ENCODE measurements around the gene ELMO3.

ELMO3 gene

GRCh38 chr16:67199808-67200198 is 872 bp downstream of the ELMO3 start:
- DNase-seq, result no peak

- no peak for DNase-seq
Observed at GRCh38 chr16:67200491-67200890, 1.6 kb downstream of the ELMO3 start.

GRCh38 chr16:67201411-67202345 is 2.7 kb downstream of the ELMO3 start:
- no peak for DNase-seq

- no peak for DNase-seq
Observed at GRCh38 chr16:67202426-67202825, 3.5 kb downstream of the ELMO3 start.

- no peak for DNase-seq
Observed at GRCh38 chr16:67202956-67203493, 4.1 kb downstream of the ELMO3 start.

GRCh38 chr16:67204076-67204475 is 5.1 kb downstream of the ELMO3 start:
- no peak for DNase-seq

GRCh38 chr16:67206129-67206837 is 7.4 kb downstream of the ELMO3 start:
- DNase-seq, result no peak

GRCh38 chr16:67206838-67207248 is 7.9 kb downstream of the ELMO3 start:
- no peak for DNase-seq

GRCh38 chr16:67207249-67208091 is 8.5 kb downstream of the ELMO3 start:
- DNase-seq, result no peak

GRCh38 chr16:67208154-67208896 is 9.4 kb downstream of the ELMO3 start:
- no peak for DNase-seq

- no peak for DNase-seq
Observed at GRCh38 chr16:67209565-67209964, 10.6 kb downstream of the ELMO3 start.

- DNase-seq, result no peak
Observed at GRCh38 chr16:67210069-67210937, 11.4 kb downstream of the ELMO3 start.

- DNase-seq, result no peak
Observed at GRCh38 chr16:67211674-67212073, 12.7 kb downstream of the ELMO3 start.

GRCh38 chr16:67212766-67213165 is 13.8 kb downstream of the ELMO3 start:
- no peak for DNase-seq

- no peak for DNase-seq
Observed at GRCh38 chr16:67213197-67214019, 14.5 kb downstream of the ELMO3 start.

GRCh38 chr16:67215706-67216105 is 16.8 kb downstream of the ELMO3 start:
- no peak for DNase-seq

- DNase-seq, result no peak
Observed at GRCh38 chr16:67216612-67217490, 17.9 kb downstream of the ELMO3 start.

GRCh38 chr16:67223992-67224391 is 25.1 kb downstream of the ELMO3 start:
- DNase-seq, result no peak

- no peak for DNase-seq
Observed at GRCh38 chr16:67226295-67226803, 27.4 kb downstream of the ELMO3 start.

Data from activated naive CD4-positive, alpha-beta T cell treated with anti-CD3 and anti-CD28 coated beads, Interleukin-2, amount 50 U/mL, for 16 hours (primary cell).